GM21528 (cell line): ENCODE measurements around the gene RAB2B.
A peak's percentile ranks its signal among the peaks of the same experiment; 100 is the strongest.
"Not testable (repeated sequence)": the region's sequence is repeated elsewhere in the genome, so short reads cannot be mapped to it uniquely, and the experiment has no call there.

Source experiments
- ATAC-seq: cut with Tn5 transposase; IDR thresholded peaks from one replicate; pipeline ENCODE4 v1.9.1; 2021; ENCODE audit warnings: mild to moderate bottlenecking, moderate library complexity; ENCODE audit not compliant: unreplicated experiment, low FRiP score

The RAB2B gene

DNA sequence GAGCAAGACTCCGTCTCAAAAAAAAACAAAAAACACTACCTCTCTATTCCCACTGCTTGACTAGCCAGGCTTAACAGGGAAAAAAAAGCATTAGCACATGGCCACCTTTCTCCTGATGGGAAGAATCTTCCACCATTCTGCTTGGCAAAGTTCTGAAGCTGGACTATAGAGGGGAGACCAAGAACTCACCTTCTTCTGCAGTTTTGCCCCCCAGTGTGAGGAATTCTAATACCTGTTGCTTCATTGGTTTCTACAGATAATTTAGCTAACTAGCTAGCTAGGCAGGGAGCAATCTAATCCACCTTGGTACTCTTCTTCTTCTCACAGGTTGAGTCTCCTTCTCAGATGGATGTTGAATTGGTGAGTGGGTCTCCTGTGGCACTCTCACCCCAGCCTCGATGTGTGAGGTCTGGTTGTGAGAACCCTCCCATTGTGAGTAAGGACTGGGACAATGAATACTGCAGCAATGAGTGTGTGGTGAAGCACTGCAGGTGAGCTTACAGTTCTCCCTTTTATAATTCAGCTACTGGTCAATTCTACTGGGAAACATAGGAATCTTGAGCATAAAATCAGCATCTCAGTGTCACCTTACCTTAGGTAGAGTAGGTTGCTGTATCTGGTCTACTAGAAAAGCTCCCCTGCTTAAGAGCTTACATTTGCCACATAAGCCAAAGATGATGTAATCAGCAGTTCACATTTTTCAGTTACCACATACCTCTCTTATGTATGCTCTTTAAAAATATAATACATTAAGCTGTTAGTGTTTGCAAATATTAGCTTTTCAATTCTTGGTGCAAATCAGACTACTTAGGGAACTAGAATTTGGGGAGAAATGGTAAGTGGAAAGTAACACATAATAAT lies 18.4 kb upstream of the RAB2B start:
- ATAC-seq, result no peak

- no peak for ATAC-seq
Measured at GRCh38 chr14:21486640-21487087, 9.9 kb upstream of the RAB2B start.

DNA sequence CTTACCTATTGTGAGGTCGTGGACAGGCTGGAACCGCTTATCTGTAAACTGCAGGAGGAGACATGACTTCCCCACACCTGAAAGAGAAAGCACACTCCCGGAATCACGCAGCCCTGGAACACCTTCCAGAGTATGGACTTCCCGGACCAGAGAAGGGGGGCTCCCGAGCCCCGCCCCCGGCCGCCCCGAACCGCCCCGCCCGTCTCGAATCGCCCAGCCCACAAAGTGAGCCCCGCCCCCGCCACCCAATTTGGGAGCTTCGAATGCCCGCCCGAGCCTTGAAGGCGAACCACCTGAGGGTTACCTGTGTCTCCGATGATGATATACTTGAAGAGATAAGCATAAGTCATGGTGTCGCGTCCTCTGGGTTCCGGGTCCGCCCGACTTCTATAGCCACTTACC lies 235 bp downstream of the RAB2B start:
- peak; percentile 34 for ATAC-seq

- ATAC-seq, result no peak
Measured at GRCh38 chr14:21475767-21476522, 814 bp downstream of the RAB2B start.

DNA sequence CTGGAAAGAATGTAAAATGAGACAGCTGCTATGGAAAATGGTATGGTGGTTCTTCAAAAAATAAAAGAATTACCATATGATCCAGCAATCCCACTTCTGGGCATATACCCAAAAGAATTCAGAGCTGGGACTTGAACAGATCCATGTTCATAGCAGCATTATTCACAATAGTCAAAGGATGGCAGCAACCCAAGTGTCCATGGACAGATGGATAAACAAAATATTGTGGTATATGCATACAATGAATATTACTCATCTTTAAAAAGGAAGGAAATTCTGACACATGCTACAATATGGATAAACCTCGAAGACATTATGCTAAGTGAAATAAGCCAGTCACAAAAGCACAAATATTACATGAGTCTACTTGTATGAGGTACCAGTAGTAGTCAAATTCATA lies 9.1 kb downstream of the RAB2B start:
- no peak for ATAC-seq

DNA sequence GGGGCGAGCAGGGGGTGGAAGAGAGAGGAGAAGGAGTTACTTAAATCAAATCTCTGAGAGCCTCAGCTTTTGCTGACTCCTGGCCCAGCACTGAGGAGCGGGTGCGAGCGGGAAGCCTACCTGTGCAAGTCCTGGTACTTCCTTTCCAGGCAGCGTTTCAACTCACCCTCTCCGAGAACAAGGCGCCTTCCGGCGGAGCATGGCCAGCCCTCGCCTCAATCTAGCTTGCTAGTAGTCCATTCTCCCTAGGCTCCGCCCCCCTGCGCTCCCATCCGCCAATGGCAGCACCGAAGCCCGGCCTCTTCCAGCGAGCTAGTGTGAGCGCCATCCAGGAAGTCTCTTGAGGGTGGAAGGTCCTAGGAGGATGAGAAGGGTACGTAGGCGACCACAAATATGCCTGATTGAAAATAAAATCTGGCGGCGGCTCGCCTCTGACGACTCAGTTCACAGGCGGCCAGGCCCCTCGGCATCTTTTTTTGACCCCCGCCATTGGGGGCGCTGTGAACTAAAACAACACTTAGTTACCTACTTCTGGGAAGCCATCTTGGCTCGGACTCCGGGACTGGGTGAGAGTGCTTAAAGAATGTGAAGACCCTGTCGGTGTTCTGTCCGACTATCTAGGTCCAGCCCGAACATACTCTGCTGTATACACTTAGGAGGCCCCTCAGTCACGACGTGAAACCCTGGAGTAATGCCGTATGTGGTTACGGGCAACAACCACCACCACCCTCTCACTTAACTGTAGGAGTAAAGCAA lies 20.7 kb downstream of the RAB2B start, which contains the start of gene CHD8:
Gene CHD8 (minus strand): TSS at position 212 of the 756 bp plus-strand sequence. CDS start 24,480 bp downstream, outside the sequence.
- peak; percentile 95 for ATAC-seq

GRCh38 chr14:21455592-21455911 lies 21.2 kb downstream of the RAB2B start:
- ATAC-seq, result no peak

DNA sequence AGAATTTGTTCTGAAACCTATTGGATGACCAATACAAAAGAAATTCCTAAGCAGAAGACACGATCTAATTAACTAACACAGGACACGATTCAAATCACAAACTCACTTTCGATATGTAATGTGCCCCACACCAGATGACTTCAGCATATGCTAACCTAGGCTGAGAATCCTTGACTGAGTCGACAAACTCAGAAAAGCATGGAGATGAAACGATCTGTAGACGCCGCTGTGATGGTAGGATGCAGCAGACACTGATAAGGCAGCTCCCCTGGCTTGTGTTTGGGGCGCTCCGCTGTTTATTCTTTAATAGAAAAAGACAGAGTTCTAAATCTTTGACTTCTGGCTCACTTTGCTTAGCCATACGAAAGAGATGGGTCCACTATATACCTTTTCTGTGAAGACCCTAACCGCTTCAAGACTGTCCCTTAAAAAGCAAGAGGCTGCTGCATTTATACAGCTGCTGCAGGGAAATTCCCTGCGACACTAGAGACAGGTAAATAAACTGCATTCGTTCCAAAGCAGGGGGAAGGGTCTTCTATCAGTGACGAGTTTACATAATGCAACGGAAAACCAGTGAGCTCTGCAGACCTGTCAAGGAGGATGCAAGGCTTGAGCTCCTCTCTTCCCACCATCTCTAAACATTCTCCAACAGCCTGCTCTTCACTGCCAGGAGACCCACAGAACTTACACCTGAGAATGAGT lies 21.8 kb downstream of the RAB2B start:
- no peak for ATAC-seq

DNA sequence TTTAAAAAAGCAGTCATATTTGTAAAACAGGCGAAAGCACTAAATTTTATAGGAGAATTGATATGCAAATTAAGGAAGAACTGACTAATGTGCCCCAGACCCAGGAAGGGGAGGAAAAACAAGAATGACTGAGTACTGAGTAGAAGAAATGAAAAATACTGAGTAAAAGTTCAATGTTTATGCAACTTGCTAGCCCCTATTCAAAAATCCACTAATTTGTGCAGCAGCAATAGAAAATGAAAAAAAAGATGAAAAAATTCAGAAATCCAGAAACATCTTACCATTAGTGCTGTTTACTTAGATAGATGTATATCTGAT lies 26.9 kb downstream of the RAB2B start:
- no peak for ATAC-seq

GRCh38 chr14:21442657-21443056 lies 34.1 kb downstream of the RAB2B start:
- ATAC-seq, result not testable (repeated sequence)

DNA sequence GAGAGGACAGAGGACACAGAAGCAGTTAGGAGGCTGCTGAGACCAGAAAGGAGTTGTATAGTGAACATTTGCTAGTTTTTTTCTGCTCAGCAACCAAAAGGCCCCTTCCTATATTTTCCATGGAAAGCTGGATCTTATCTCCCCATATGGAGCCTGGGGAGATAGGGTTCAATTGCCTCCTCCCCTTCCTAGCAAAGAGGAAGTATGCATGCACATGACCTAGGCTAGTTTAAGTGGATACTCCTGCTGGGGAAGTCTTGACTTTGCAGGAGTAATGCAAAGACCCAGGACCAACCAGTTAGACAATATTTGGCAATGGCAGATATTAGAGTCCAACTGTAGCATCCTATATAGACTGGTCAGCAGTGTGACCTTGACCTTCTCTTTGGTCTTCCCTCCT lies 35.9 kb downstream of the RAB2B start:
- ATAC-seq, result no peak

DNA sequence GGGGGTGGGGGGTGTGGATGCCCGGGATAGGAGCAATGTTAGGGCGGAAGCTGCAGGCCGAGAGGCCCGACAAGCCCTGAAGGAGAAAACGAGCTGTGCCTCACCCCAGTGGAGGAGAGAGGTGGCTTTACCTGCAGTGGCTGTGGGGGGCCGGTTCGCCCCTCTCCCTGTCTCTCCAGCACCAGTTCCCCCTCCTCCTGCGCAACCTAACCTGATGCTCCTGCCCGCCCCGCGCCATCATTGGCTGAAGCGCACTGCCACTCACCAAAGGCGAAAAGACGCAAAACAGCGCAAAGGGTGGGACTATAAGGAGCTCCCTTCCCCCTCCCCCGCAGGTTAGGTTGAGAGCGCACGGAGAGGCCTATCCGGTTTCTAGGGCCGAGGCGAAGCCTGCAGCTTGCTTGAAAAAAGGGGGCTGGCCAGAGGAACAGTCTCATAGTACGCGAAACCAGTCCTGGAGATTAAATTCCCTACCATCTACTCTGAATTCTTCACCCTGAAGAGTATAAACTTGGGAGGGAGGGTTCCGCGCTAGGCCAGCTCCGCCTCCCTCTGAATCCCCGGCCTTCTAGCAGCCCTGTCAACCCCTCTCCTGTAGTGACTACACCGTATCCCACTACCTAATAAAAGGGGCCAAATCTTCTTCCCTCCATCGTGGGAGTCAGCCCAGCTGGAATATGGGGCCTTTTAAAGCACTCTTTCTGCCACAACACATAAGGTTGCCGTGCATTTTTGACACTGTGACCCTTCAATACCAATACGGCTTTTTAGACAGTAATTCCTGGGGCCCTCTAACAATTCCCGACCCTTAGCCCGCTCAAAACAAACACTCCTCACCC lies 39.5 kb downstream of the RAB2B start:
- ATAC-seq, result peak; percentile 98

- peak; percentile 34 for ATAC-seq
Measured at GRCh38 chr14:21436567-21437062, 40.1 kb downstream of the RAB2B start.

GRCh38 chr14:21431126-21431525 lies 45.6 kb downstream of the RAB2B start:
- no peak for ATAC-seq

- no peak for ATAC-seq
Measured at GRCh38 chr14:21428930-21429329, 47.8 kb downstream of the RAB2B start.

DNA sequence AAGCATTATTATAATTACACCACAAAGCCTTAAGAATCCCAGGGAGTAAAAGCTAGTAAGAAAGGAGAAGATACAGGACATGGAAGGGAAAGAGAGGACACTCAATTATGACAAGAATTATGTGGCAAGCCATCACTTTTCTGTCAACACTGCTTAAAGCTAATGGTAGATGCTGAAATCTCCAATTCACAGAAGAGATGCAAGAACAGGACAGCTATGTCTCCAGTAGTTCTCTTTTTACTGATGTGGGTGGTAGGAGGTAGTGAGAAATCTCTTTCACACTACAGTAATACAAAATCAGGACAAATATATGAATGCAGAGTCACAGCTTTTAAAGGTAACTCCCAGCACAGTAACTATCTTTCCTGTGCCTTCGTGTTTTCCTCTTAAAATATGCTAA lies 50.1 kb downstream of the RAB2B start:
- no peak for ATAC-seq

GRCh38 chr14:21419528-21419927 lies 57.2 kb downstream of the RAB2B start:
- no peak for ATAC-seq

DNA sequence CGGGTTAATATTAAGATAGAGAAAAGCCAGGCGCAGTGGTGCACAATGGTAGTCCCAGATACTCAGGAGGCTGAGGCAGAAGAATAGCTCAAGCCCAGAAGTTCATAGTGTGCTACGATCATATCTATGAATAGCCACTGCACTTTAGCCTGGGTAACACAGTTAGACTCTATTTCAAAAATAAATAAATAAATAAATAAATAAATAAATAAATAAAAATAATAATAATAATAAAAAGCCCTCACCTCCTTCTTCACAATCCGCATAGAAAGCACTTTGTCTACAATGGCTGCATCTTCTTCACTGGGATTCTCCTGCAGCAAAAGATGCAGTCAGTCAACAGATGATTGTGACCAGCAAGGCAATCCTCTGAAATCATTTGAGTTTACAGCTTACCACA lies 61.4 kb downstream of the RAB2B start:
- ATAC-seq, result no peak

DNA sequence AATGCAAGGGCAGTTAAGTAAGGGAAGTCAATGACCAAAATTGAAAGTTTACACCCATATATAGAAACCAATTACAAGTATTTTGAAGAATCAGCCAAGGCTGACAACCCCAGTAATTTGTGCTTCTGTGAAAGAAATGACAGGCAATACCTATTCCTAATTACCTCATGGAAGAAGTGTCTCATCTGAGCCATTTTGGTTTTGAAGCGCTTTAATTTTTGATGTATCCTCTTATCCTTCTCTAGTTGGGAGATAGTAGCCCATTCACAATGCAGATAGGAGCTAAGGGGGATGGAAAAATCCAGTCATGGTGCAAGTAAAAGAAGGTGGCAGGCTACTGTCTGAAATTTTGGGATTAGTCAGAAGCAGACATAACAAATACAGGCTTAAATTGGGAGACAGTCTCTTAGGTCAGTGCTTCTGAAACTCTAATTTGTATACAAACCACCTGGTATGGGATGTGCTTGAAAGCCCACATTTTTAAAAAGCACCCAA lies 62.6 kb downstream of the RAB2B start:
- ATAC-seq, result no peak
